SU-DHL-6 (cell line): ENCODE measurements around the gene SNX10.

Experiments used
- H2AFZ ChIP-seq: fragments of 200-600 bp; sonication (generic); 2 replicates; pipeline ENCODE4 v1.6.1; 2014; ENCODE audit warnings: low read depth, mild to moderate bottlenecking, moderate library complexity, mixed read lengths, antibody characterized with exemption, low read length; ENCODE audit not compliant: severe bottlenecking
- H3F3A ChIP-seq: fragments of 200-600 bp; shearing (Covaris generic); 2 replicates; pipeline ENCODE4 v1.6.0; 2016; ENCODE audit warnings: antibody characterized with exemption, mild to moderate bottlenecking; ENCODE audit not compliant: insufficient read depth
- H3K27ac ChIP-seq: fragments of 200-600 bp; sonication (generic); 2 replicates; pipeline ENCODE4 v1.5.1; 2016; ENCODE audit warnings: low read depth, mild to moderate bottlenecking, low read length, moderate library complexity, mixed read lengths
- H3K27me3 ChIP-seq: fragments of 200-600 bp; sonication (generic), shearing (Covaris generic); 2 replicates; pipeline ENCODE4 v1.6.0; 2014; ENCODE audit warnings: mild to moderate bottlenecking, low read length
- H3K36me3 ChIP-seq: fragments of 200-600 bp; sonication (generic); 2 replicates; pipeline ENCODE4 v1.6.1; 2014; ENCODE audit warnings: mild to moderate bottlenecking, low read length, mixed read lengths
- H3K4me2 ChIP-seq: fragments of 300-600, 200-600 bp; shearing (Covaris generic), sonication (generic); 2 replicates; pipeline ENCODE4 v1.6.0; 2014; ENCODE audit warnings: low read length, low read depth, mild to moderate bottlenecking; ENCODE audit not compliant: poor library complexity, severe bottlenecking
- H3K4me3 ChIP-seq: fragments of 200-600 bp; sonication (generic); 2 replicates; pipeline ENCODE4 v1.5.1; 2014; ENCODE audit warnings: antibody characterized with exemption, low read length, mild to moderate bottlenecking, mixed read lengths; ENCODE audit not compliant: insufficient read depth, poor library complexity, severe bottlenecking
- H3K79me2 ChIP-seq: fragments of 200-600 bp; sonication (generic); 2 replicates; pipeline ENCODE4 v1.6.1; 2014; ENCODE audit warnings: mild to moderate bottlenecking, low read length, moderate library complexity; ENCODE audit not compliant: insufficient read depth
- H3K9ac ChIP-seq: fragments of 200-600 bp; sonication (generic); 2 replicates; pipeline ENCODE4 v1.7.0; 2014; ENCODE audit warnings: mild to moderate bottlenecking, low read length
- H3K9me2 ChIP-seq: fragments of 200-600 bp; sonication (generic); replicated peaks from 2 replicates; pipeline ENCODE4 v1.6.1; 2014; ENCODE audit warnings: low read length; ENCODE audit not compliant: insufficient read depth
- H3K9me3 ChIP-seq: fragments of 200-600 bp; sonication (generic); 2 replicates; pipeline ENCODE4 v1.6.1; 2014; ENCODE audit warnings: low read length, mixed read lengths; ENCODE audit not compliant: insufficient read depth
- H4K20me1 ChIP-seq: fragments of 200-600 bp; sonication (generic); 2 replicates; pipeline ENCODE4 v1.6.1; 2014; ENCODE audit warnings: low read depth, mild to moderate bottlenecking, antibody characterized with exemption, low read length, moderate library complexity, mixed read lengths
- EZH2phosphoT487 ChIP-seq: fragments of 200-600 bp; sonication (generic), shearing (Covaris generic); conservative IDR thresholded peaks from 2 replicates; pipeline ENCODE4 v1.6.1; 2018; ENCODE audit warnings: mild to moderate bottlenecking, antibody characterized with exemption, low read length, moderate library complexity, mixed read lengths
- TF ChIP-seq, protein P1 (sequence below): fragments of 200-600 bp; sonication (generic); IDR thresholded peaks from one replicate; pipeline ENCODE4 v1.5.1; 2017; ENCODE audit warnings: antibody characterized with exemption, mild to moderate bottlenecking, low read length, moderate library complexity; ENCODE audit not compliant: insufficient read depth, poor library complexity, severe bottlenecking

SNX10 gene

GRCh38 chr7:26348234-26348851, 56.7 kb downstream of the SNX10 start:
- no peaks in the 10 kb centered on the region for H3K9me3 ChIP-seq
- H3K4me2 ChIP-seq: no peak overlapping the region
- no peaks in the 10 kb centered on the region for H3F3A ChIP-seq
- no peak overlapping the region for H3K4me3 ChIP-seq
- no peak overlapping the region for H3K27ac ChIP-seq
- H3K36me3 ChIP-seq: peaks cover 29% of the 10 kb centered on the region
- no peaks in the 10 kb centered on the region for H3K9me2 ChIP-seq
- H3K27me3 ChIP-seq: no peaks in the 10 kb centered on the region
- H2AFZ ChIP-seq: no peak overlapping the region
- H4K20me1 ChIP-seq: no peaks in the 10 kb centered on the region
- no peak overlapping the region for H3K9ac ChIP-seq
- TF ChIP-seq, protein P1, sequence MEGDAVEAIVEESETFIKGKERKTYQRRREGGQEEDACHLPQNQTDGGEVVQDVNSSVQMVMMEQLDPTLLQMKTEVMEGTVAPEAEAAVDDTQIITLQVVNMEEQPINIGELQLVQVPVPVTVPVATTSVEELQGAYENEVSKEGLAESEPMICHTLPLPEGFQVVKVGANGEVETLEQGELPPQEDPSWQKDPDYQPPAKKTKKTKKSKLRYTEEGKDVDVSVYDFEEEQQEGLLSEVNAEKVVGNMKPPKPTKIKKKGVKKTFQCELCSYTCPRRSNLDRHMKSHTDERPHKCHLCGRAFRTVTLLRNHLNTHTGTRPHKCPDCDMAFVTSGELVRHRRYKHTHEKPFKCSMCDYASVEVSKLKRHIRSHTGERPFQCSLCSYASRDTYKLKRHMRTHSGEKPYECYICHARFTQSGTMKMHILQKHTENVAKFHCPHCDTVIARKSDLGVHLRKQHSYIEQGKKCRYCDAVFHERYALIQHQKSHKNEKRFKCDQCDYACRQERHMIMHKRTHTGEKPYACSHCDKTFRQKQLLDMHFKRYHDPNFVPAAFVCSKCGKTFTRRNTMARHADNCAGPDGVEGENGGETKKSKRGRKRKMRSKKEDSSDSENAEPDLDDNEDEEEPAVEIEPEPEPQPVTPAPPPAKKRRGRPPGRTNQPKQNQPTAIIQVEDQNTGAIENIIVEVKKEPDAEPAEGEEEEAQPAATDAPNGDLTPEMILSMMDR: no peak
- TF ChIP-seq EZH2phosphoT487: no peak
- peaks cover 27% of the 10 kb centered on the region for H3K79me2 ChIP-seq

GRCh38 chr7:26349005-26349915, 57.6 kb downstream of the SNX10 start:
- H3K4me2 ChIP-seq: no peak overlapping the region
- H3K9me3 ChIP-seq: no peaks in the 10 kb centered on the region
- no peak overlapping the region for H2AFZ ChIP-seq
- peaks cover 18% of the 10 kb centered on the region for H3K79me2 ChIP-seq
- peaks cover 29% of the 10 kb centered on the region for H3K36me3 ChIP-seq
- H4K20me1 ChIP-seq: no peaks in the 10 kb centered on the region
- TF ChIP-seq, protein P1: no peak
- no peak for TF ChIP-seq EZH2phosphoT487
- no peak overlapping the region for H3K4me3 ChIP-seq
- H3K27ac ChIP-seq: no peak overlapping the region
- no peak overlapping the region for H3K9ac ChIP-seq
- no peaks in the 10 kb centered on the region for H3F3A ChIP-seq
- no peaks in the 10 kb centered on the region for H3K9me2 ChIP-seq
- no peaks in the 10 kb centered on the region for H3K27me3 ChIP-seq

DNA sequence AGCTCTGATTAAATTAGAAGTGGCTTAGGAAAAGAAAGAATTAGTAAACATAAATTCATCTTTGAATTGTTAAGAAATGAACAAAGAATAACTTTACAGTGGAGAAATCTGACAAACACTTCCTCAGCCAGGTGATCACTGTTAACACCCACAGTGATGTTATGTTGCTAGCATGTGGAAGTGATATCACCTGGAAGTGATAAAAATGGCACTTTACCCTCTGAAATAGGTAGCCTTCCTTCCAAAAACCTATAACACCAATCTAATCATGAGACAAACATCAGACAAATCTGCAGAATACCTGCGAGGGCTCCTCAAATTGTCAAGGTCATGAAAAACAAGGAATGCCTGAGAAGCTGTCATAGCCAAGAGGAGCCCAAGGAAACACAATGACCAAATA, 59.5 kb downstream of the SNX10 start:
- Histone ChIP-seq H2AFZ (no peak overlapping the region), H3K4me3 (no peak overlapping the region), H3K9ac (no peak overlapping the region), H3F3A (no peaks in the 10 kb centered on the region), H3K36me3 (peaks cover 29% of the 10 kb centered on the region), H3K9me3 (no peaks in the 10 kb centered on the region), H3K27me3 (no peaks in the 10 kb centered on the region), H3K9me2 (no peaks in the 10 kb centered on the region), H4K20me1 (no peaks in the 10 kb centered on the region), H3K79me2 (0 out of 2 replicates have a peak, but pooled peaks cover 2% of the 10 kb centered on the region), H3K4me2 (no peak overlapping the region), H3K27ac (no peak overlapping the region)
- no peak for TF ChIP-seq EZH2phosphoT487
- TF ChIP-seq, protein P1: no peak
